ENCODE results near the gene IL1RAPL1. TPM values are rescaled to one million over a fixed set of nuclear protein-coding genes. Genes with fewer than 3 reads are reported as not detected.

IL1RAPL1 gene
- total and polyA plus RNA-seq, 2 donors (not counting 3 experiments of a cell fraction or from before 2014, with no cell fraction given), result 0.79 to 1.3 TPM

DNA sequence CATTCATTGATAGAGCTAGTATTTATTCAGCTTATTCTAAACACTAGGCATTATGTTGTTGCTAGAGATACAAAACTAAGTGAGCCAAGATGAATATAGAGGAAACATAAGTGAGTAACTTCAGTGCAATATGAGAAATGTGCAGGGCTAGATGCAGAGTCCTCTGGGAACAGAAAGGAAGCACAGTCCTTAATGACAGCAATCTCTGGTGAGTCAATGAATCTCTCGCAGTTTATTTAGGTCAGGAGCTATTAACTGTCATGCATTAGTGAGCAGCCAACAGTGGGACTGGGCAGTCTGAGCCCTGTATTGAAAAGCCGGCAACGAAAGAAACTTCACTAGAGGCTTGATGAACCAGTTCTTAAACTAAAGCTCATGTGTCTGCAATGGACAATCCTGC, 1030.0 kb downstream of the IL1RAPL1 start:
- no peaks in the 10 kb centered on the region for H3K79me2 ChIP-seq (ENCODE audit: control insufficient read depth, insufficient read depth, low read length)
- no TSS peak for BruUV-seq (replicated peaks)
- no peak for DNase-seq (ENCODE audit: low read depth, low spot score)
- H3K27ac ChIP-seq (ENCODE audit: insufficient read depth, low read depth, low read length), result no peak overlapping the region
- no peak overlapping the region for H2AFZ ChIP-seq (ENCODE audit: low read depth, low read length)
- no peak overlapping the region for H3K9ac ChIP-seq (replicated peaks; ENCODE audit: extremely low read depth, insufficient read depth, low read length)
- no peak overlapping the region for H3K4me2 ChIP-seq (ENCODE audit: insufficient read depth, low read length)
- no peak overlapping the region for H3K4me3 ChIP-seq (replicated peaks in 1 of 3; ENCODE audit: insufficient read depth in 1 of 3, low read depth in 1 of 3, low read length in 3 of 3)
- H4K20me1 ChIP-seq (replicated peaks; ENCODE audit: control insufficient read depth, extremely low read depth, insufficient read depth, low read length), result no peaks in the 10 kb centered on the region
- H3K9me3 ChIP-seq (replicated peaks; ENCODE audit: control insufficient read depth, insufficient read depth, low read length), result no peaks in the 10 kb centered on the region
- no peaks in the 10 kb centered on the region for H3K9me1 ChIP-seq (replicated peaks; ENCODE audit: control insufficient read depth, extremely low read depth, insufficient read depth, low read length)
- no peaks in the 10 kb centered on the region for H3K36me3 ChIP-seq (ENCODE audit: control insufficient read depth in 2 of 2, extremely low read depth in 1 of 2, insufficient read depth in 2 of 2, low read length in 2 of 2)
- ChIA-PET CTCF (interaction anchor here (0.6 to 1.1 kb wide), 2 partner anchors 286 to 378 kb away, joined by 3 to 4 read pairs; no protein-coding TSS in a partner anchor), POLR2A (no interaction called here)
- TF ChIP-seq, protein P1, sequence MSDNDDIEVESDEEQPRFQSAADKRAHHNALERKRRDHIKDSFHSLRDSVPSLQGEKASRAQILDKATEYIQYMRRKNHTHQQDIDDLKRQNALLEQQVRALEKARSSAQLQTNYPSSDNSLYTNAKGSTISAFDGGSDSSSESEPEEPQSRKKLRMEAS (IDR thresholded peaks at IDR 0.05; ENCODE audit: insufficient read depth, insufficient read length), result no peak
- TF ChIP-seq GATA2 (IDR thresholded peaks at IDR 0.05; ENCODE audit: insufficient read depth, insufficient read length, low read depth, low read length), result no peak
- no peak for TF ChIP-seq POLR2AphosphoS5 (IDR thresholded peaks at IDR 0.05; ENCODE audit: insufficient read depth, low read depth, low read length)
- H3K4me1 ChIP-seq (ENCODE audit: control insufficient read depth, extremely low read depth, insufficient read depth, low read length), result no peaks in the 10 kb centered on the region
- H3K27me3 ChIP-seq (ENCODE audit: control insufficient read depth in 2 of 2, insufficient read depth in 2 of 2, low read length in 2 of 2), result no peaks in the 10 kb centered on the region
- dilution Hi-C loops (cut with MboI; ENCODE audit: extremely low pct_ligation_motif_present, low sequenced_read_pairs), result no loop called here
- peak; percentile 70 for FAIRE-seq
- intact Hi-C loops (cut with micrococcal nuclease), result no loop called here

DNA sequence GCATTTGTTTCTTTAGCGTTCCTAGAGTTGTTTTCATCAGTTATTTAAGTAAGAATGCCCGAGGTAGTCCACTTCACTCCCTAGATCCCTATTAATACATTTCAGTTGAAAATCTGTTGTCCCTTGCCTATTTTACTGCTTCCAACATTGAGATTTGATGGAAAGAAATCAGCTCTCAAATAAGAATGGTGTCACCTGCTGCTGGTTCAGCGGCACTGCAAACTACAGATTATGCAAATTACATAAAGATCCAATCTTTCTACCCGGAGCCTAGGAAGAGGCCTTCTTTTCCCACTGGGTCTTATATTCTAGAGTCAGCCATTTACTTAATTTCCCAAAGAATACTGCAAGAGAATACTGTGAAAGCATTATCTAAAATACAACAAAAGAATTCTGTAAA, 1030.5 kb downstream of the IL1RAPL1 start:
- no peak overlapping the region for H3K9ac ChIP-seq (replicated peaks; ENCODE audit: extremely low read depth, insufficient read depth, low read length)
- DNase-seq (ENCODE audit: low read depth, low spot score), result no peak
- BruUV-seq (replicated peaks), result no TSS peak
- H3K9me3 ChIP-seq (replicated peaks; ENCODE audit: control insufficient read depth, insufficient read depth, low read length), result no peaks in the 10 kb centered on the region
- POLR2A ChIA-PET, result no interaction called here
- no peaks in the 10 kb centered on the region for H3K36me3 ChIP-seq (ENCODE audit: control insufficient read depth in 2 of 2, extremely low read depth in 1 of 2, insufficient read depth in 2 of 2, low read length in 2 of 2)
- no peak overlapping the region for H3K4me3 ChIP-seq (replicated peaks in 1 of 3; ENCODE audit: insufficient read depth in 1 of 3, low read depth in 1 of 3, low read length in 3 of 3)
- no peaks in the 10 kb centered on the region for H3K27me3 ChIP-seq (ENCODE audit: control insufficient read depth in 2 of 2, insufficient read depth in 2 of 2, low read length in 2 of 2)
- H3K9me1 ChIP-seq (replicated peaks; ENCODE audit: control insufficient read depth, extremely low read depth, insufficient read depth, low read length), result no peaks in the 10 kb centered on the region
- H2AFZ ChIP-seq (ENCODE audit: low read depth, low read length), result no peak overlapping the region
- no peaks in the 10 kb centered on the region for H3K4me1 ChIP-seq (ENCODE audit: control insufficient read depth, extremely low read depth, insufficient read depth, low read length)
- H3K79me2 ChIP-seq (ENCODE audit: control insufficient read depth, insufficient read depth, low read length), result no peaks in the 10 kb centered on the region
- CTCF ChIA-PET, result interaction anchor here (0.6 to 1.1 kb wide), 2 partner anchors 286 to 378 kb away, joined by 3 to 4 read pairs; no protein-coding TSS in a partner anchor
- no peak overlapping the region for H3K27ac ChIP-seq (ENCODE audit: insufficient read depth, low read depth, low read length)
- no peak for TF ChIP-seq GATA2 (IDR thresholded peaks at IDR 0.05; ENCODE audit: insufficient read depth, insufficient read length, low read depth, low read length)
- no peak for TF ChIP-seq MYC (IDR thresholded peaks at IDR 0.05; ENCODE audit: low read depth, low read length)
- TF ChIP-seq, protein P1 (IDR thresholded peaks at IDR 0.05; ENCODE audit: insufficient read depth, insufficient read length), result no peak
- no peak for TF ChIP-seq POLR2AphosphoS5 (IDR thresholded peaks at IDR 0.05; ENCODE audit: insufficient read depth, low read depth, low read length)
- no peak for TF ChIP-seq EZH2 (IDR thresholded peaks at IDR 0.05; ENCODE audit: borderline replicate concordance, low read depth, low read length, severe bottlenecking)
- no peak for TF ChIP-seq FOS (IDR thresholded peaks at IDR 0.05; ENCODE audit: borderline replicate concordance, insufficient read depth, low read length)
- TF ChIP-seq, protein P2, sequence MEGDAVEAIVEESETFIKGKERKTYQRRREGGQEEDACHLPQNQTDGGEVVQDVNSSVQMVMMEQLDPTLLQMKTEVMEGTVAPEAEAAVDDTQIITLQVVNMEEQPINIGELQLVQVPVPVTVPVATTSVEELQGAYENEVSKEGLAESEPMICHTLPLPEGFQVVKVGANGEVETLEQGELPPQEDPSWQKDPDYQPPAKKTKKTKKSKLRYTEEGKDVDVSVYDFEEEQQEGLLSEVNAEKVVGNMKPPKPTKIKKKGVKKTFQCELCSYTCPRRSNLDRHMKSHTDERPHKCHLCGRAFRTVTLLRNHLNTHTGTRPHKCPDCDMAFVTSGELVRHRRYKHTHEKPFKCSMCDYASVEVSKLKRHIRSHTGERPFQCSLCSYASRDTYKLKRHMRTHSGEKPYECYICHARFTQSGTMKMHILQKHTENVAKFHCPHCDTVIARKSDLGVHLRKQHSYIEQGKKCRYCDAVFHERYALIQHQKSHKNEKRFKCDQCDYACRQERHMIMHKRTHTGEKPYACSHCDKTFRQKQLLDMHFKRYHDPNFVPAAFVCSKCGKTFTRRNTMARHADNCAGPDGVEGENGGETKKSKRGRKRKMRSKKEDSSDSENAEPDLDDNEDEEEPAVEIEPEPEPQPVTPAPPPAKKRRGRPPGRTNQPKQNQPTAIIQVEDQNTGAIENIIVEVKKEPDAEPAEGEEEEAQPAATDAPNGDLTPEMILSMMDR (IDR thresholded peaks at IDR 0.05; ENCODE audit: extremely low read depth in 1 of 2, insufficient read depth in 1 of 2, low read depth in 1 of 2, low read length in 2 of 2), result no peak
- no peak for TF ChIP-seq POLR2A (IDR thresholded peaks at IDR 0.05; ENCODE audit: low read depth, low read length)
- dilution Hi-C loops (cut with MboI; ENCODE audit: extremely low pct_ligation_motif_present, low sequenced_read_pairs), result no loop called here
- no peaks in the 10 kb centered on the region for H4K20me1 ChIP-seq (replicated peaks; ENCODE audit: control insufficient read depth, extremely low read depth, insufficient read depth, low read length)
- intact Hi-C loops (cut with micrococcal nuclease), result no loop called here
- H3K4me2 ChIP-seq (ENCODE audit: insufficient read depth, low read length), result no peak overlapping the region
- FAIRE-seq, result no peak

Measured in endothelial cell of umbilical vein (primary cell).